GM23248 (cell line): ENCODE measurements around the gene DRD4. TPM values are rescaled to one million over a fixed set of nuclear protein-coding genes. Genes with fewer than 3 reads are reported as not detected.

Source experiments
- DNase-seq: peaks from one replicate; pipeline ENCODE4 v3.0.0-alpha.2; 2015
- H2AFZ ChIP-seq: fragments of 200-600 bp; sonication (generic); 2 replicates; pipeline ENCODE4 v1.6.1; 2016; ENCODE audit warnings: antibody characterized with exemption
- H3F3A ChIP-seq: fragments of 200-600 bp; sonication (generic); 2 replicates; pipeline ENCODE4 v1.6.1; 2016; ENCODE audit warnings: mild to moderate bottlenecking, antibody characterized with exemption, mixed run types; ENCODE audit not compliant: insufficient read depth
- H3K27ac ChIP-seq: fragments of 200-600 bp; sonication (generic); 2 replicates; pipeline ENCODE4 v1.5.1; 2016; ENCODE audit warnings: mild to moderate bottlenecking
- H3K27me3 ChIP-seq: fragments of 200-600 bp; sonication (generic); replicated peaks from 2 replicates; pipeline ENCODE4 v1.6.1; 2016; ENCODE audit warnings: mild to moderate bottlenecking; ENCODE audit not compliant: insufficient read depth
- H3K36me3 ChIP-seq: fragments of 200-600 bp; sonication (generic); 2 replicates; pipeline ENCODE4 v1.6.1; 2016; ENCODE audit warnings: low read depth, mild to moderate bottlenecking
- H3K4me1 ChIP-seq: fragments of 200-600 bp; sonication (generic); 2 replicates; pipeline ENCODE4 v1.6.1; 2016; ENCODE audit warnings: mild to moderate bottlenecking; ENCODE audit not compliant: insufficient read depth
- H3K4me2 ChIP-seq: fragments of 200-600 bp; sonication (generic); one replicate; pipeline ENCODE4 v1.6.1; 2016; ENCODE audit warnings: mild to moderate bottlenecking; ENCODE audit not compliant: unreplicated experiment
- H3K4me3 ChIP-seq: fragments of 200-600 bp; sonication (generic); 2 replicates; pipeline ENCODE4 v1.5.1; 2016; ENCODE audit warnings: mild to moderate bottlenecking
- H3K79me2 ChIP-seq: fragments of 200-600 bp; sonication (generic); 2 replicates; pipeline ENCODE4 v1.6.1; 2016; ENCODE audit warnings: mild to moderate bottlenecking; ENCODE audit not compliant: insufficient read depth
- H3K9ac ChIP-seq: fragments of 200-600 bp; sonication (generic); 2 replicates; pipeline ENCODE4 v1.6.1; 2016; ENCODE audit warnings: mild to moderate bottlenecking
- H3K9me2 ChIP-seq: fragments of 200-600 bp; sonication (generic); 2 replicates; pipeline ENCODE4 v1.6.1; 2016; ENCODE audit warnings: mixed run types, mild to moderate bottlenecking, moderate library complexity; ENCODE audit not compliant: insufficient read depth
- H3K9me3 ChIP-seq: fragments of 200-600 bp; sonication (generic); one replicate; pipeline ENCODE4 v1.6.1; 2017; ENCODE audit warnings: low read depth
- H4K20me1 ChIP-seq: fragments of 200-600 bp; sonication (generic); 2 replicates; pipeline ENCODE4 v1.6.0; 2016; ENCODE audit not compliant: insufficient read depth
- EZH2 ChIP-seq: fragments of 200-600 bp; sonication (generic); IDR thresholded peaks from 2 replicates; pipeline ENCODE4 v1.6.1; 2018; ENCODE audit warnings: antibody characterized with exemption, mild to moderate bottlenecking; ENCODE audit not compliant: insufficient read depth, poor library complexity, severe bottlenecking
- EZH2phosphoT487 ChIP-seq: fragments of 200-600 bp; sonication (generic); IDR thresholded peaks from 2 replicates; pipeline ENCODE4 v1.6.1; 2018; ENCODE audit warnings: antibody characterized with exemption, moderate library complexity, mild to moderate bottlenecking, low read depth; ENCODE audit not compliant: insufficient read depth
- WGBS, 2 experiments: methylation state at CpG; one replicate each; pipeline ENCODE4 v1.1.6; 2015 to 2017; ENCODE audit warnings: low lambda C conversion rate in 2 of 2, low coverage in 1 of 2; ENCODE audit errors: missing lambda C conversion rate in 2 of 2; 5-methylcytosine and 5-hydroxymethylcytosine counted together
- in situ Hi-C: fragments of 300-500 bp; cut with MboI; formaldehyde crosslinking; loops from 2 replicates; pipeline ENCODE4 v1.15.0; 2020
- polyA plus RNA-seq: library from polyadenylated mRNA; unstranded; fragments of >200 nt; fragmentation: Nextera tagmentation; extraction: Ambion mirVana; gene quantifications from 2 replicates; pipeline ENCODE4 v1.2.1, GENCODE V29; 2016
- total RNA-seq: library from RNA; depleted of rRNA; stranded (reverse); fragments of >200 nt; shearing (Covaris generic); gene quantifications from 2 replicates; pipeline ENCODE4 v1.2.3, GENCODE V29; 2014

Gene DRD4
- total and polyA plus RNA-seq, 2 experiments from 2014 or later: not detected

- Histone ChIP-seq H2AFZ (no peak overlapping the region), H4K20me1 (no peaks in the 10 kb centered on the region), H3K9me2 (no peaks in the 10 kb centered on the region), H3F3A (peaks cover 10% of the 10 kb centered on the region; the same call in 1 of the 2 replicates), H3K4me3 (no peak overlapping the region), H3K9ac (no peak overlapping the region), H3K27me3 (peaks cover 15% of the 10 kb centered on the region; the same call in 1 of the 2 replicates), H3K36me3 (no peaks in the 10 kb centered on the region), H3K27ac (no peak overlapping the region), H3K4me1 (peaks cover 7% of the 10 kb centered on the region), H3K4me2 (no peak overlapping the region), H3K79me2 (no peaks in the 10 kb centered on the region), H3K9me3 (no peaks in the 10 kb centered on the region)
- in situ Hi-C loops: no loop called here
- 5 to 6% methylated on average over 49 to 54 of the region's 80 CpGs for WGBS, 2 experiments
- peak; percentile 53 for DNase-seq
- TF ChIP-seq EZH2phosphoT487 (no peak), EZH2 (no peak)
Measured at GRCh38 chr11:639332-639955, 2.4 kb downstream of the DRD4 start.

GRCh38 chr11:640021-640706 is 3.1 kb downstream of the DRD4 start:
- H2AFZ ChIP-seq: no peak overlapping the region
- DNase-seq: no peak
- H3F3A ChIP-seq: peaks cover 9% of the 10 kb centered on the region; the same call in 1 of the 2 replicates

GRCh38 chr11:641806-642370 is 4.8 kb downstream of the DRD4 start:
- Histone ChIP-seq H3K4me2 (no peak overlapping the region), H3K9me2 (no peaks in the 10 kb centered on the region), H3K4me1 (peaks cover 7% of the 10 kb centered on the region), H3F3A (0 out of 2 replicates have a peak, but pooled peaks cover 4% of the 10 kb centered on the region), H4K20me1 (no peaks in the 10 kb centered on the region), H3K4me3 (no peak overlapping the region), H3K27ac (no peak overlapping the region), H2AFZ (no peak overlapping the region), H3K27me3 (peaks cover 15% of the 10 kb centered on the region; the same call in 1 of the 2 replicates), H3K36me3 (no peaks in the 10 kb centered on the region), H3K9ac (no peak overlapping the region), H3K9me3 (no peaks in the 10 kb centered on the region), H3K79me2 (no peaks in the 10 kb centered on the region)
- WGBS, 2 experiments: 88 to 90% methylated on average over 19 of the region's 19 CpGs
- TF ChIP-seq EZH2: no peak
- no peak for TF ChIP-seq EZH2phosphoT487
- no peak for DNase-seq
- in situ Hi-C loops: no loop called here

More at GRCh38 chr11:640021-640706, 3.1 kb downstream of the DRD4 start:
- Histone ChIP-seq H3K27me3 (peaks cover 15% of the 10 kb centered on the region; the same call in 1 of the 2 replicates), H3K9me2 (no peaks in the 10 kb centered on the region), H3K79me2 (no peaks in the 10 kb centered on the region), H3K4me1 (peaks cover 7% of the 10 kb centered on the region), H3K9ac (no peak overlapping the region), H3K36me3 (no peaks in the 10 kb centered on the region), H3K4me3 (no peak overlapping the region), H3K4me2 (no peak overlapping the region), H3K9me3 (no peaks in the 10 kb centered on the region), H4K20me1 (no peaks in the 10 kb centered on the region), H3K27ac (no peak overlapping the region)
- in situ Hi-C loops: no loop called here
- WGBS, 2 experiments: 34 to 56% methylated on average over 34 to 64 of the region's 69 CpGs
- TF ChIP-seq EZH2 (no peak), EZH2phosphoT487 (no peak)

GRCh38 chr11:643366-643765 is 6.3 kb downstream of the DRD4 start:
- Histone ChIP-seq H3K36me3 (no peaks in the 10 kb centered on the region), H3K79me2 (no peaks in the 10 kb centered on the region), H2AFZ (no peak overlapping the region), H3F3A (0 out of 2 replicates have a peak, but pooled peaks cover 4% of the 10 kb centered on the region), H3K4me3 (no peak overlapping the region), H3K9me3 (no peaks in the 10 kb centered on the region), H3K9me2 (no peaks in the 10 kb centered on the region), H4K20me1 (no peaks in the 10 kb centered on the region), H3K4me2 (no peak overlapping the region), H3K27ac (no peak overlapping the region), H3K4me1 (peaks cover 7% of the 10 kb centered on the region), H3K27me3 (peaks cover 5% of the 10 kb centered on the region; the same call in 1 of the 2 replicates), H3K9ac (no peak overlapping the region)
- 90 to 99% methylated on average over 9 of the region's 9 CpGs for WGBS, 2 experiments
- in situ Hi-C loops: no loop called here
- no peak for DNase-seq
- TF ChIP-seq EZH2phosphoT487 (no peak), EZH2 (no peak)
